ENCODE data around the gene ELMOD1.

The ELMOD1 gene

DNA sequence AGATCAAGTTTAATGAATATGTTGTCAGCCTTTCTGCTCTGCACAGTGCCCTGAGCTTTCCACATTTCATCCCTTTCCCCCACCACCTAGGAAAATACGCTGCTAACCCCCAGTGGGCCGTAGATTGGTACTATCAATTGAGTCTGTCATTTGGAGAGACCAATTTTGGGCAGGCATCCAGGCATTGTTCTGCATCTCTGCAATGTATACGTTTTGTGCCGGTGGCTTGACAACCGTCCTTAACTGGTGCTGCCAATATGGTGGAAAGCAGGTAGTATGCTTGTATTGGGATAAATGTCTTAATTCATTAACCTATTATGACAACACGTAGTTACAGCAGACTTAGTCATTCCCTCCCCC, 1.3 kb downstream of the ELMOD1 start:
- TF ChIP-seq, protein P1, sequence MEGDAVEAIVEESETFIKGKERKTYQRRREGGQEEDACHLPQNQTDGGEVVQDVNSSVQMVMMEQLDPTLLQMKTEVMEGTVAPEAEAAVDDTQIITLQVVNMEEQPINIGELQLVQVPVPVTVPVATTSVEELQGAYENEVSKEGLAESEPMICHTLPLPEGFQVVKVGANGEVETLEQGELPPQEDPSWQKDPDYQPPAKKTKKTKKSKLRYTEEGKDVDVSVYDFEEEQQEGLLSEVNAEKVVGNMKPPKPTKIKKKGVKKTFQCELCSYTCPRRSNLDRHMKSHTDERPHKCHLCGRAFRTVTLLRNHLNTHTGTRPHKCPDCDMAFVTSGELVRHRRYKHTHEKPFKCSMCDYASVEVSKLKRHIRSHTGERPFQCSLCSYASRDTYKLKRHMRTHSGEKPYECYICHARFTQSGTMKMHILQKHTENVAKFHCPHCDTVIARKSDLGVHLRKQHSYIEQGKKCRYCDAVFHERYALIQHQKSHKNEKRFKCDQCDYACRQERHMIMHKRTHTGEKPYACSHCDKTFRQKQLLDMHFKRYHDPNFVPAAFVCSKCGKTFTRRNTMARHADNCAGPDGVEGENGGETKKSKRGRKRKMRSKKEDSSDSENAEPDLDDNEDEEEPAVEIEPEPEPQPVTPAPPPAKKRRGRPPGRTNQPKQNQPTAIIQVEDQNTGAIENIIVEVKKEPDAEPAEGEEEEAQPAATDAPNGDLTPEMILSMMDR (IDR thresholded peaks at IDR 0.05; ENCODE audit: insufficient read depth, low read length), result no peak
- no peak overlapping the region for H3K4me3 ChIP-seq (replicated peaks; ENCODE audit: insufficient read depth, low read length)

DNA sequence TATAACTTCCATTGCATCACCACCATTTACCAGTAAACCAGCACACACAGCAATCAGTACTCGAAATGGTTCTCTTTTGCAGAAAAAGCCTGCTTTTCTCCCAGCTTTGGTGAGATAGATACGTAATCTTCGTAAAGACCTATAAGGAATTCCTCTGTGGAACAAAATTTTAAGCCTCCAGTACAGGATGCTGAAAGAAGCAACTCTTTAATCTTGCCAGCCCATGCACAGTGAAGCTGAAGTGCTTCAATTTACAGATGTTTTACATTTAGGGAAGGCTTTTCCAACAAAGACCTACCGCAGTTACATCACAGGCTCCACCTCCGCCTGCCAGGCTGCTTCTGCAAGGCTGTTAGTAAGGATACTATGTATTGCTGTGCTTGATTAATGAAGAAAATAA, 1.9 kb downstream of the ELMOD1 start:
- H3K4me3 ChIP-seq (replicated peaks; ENCODE audit: insufficient read depth, low read length), result no peak overlapping the region
- H3K27me3 ChIP-seq (ENCODE audit: insufficient read depth, poor library complexity, severe bottlenecking), result peaks cover 62% of the 10 kb centered on the region
- no peak for DNase-seq (ENCODE audit: low read depth in 1 of 2, low spot score in 1 of 2)
- H3K27ac ChIP-seq (replicated peaks), result no peak overlapping the region
- TF ChIP-seq SPI1 (IDR thresholded peaks at IDR 0.05; ENCODE audit: borderline replicate concordance, low read depth) (no peak), GABPA (IDR thresholded peaks at IDR 0.05; ENCODE audit: low read depth) (no peak), POLR2AphosphoS5 (IDR thresholded peaks at IDR 0.05; ENCODE audit: low read depth) (no peak)
- TF ChIP-seq, protein P2, sequence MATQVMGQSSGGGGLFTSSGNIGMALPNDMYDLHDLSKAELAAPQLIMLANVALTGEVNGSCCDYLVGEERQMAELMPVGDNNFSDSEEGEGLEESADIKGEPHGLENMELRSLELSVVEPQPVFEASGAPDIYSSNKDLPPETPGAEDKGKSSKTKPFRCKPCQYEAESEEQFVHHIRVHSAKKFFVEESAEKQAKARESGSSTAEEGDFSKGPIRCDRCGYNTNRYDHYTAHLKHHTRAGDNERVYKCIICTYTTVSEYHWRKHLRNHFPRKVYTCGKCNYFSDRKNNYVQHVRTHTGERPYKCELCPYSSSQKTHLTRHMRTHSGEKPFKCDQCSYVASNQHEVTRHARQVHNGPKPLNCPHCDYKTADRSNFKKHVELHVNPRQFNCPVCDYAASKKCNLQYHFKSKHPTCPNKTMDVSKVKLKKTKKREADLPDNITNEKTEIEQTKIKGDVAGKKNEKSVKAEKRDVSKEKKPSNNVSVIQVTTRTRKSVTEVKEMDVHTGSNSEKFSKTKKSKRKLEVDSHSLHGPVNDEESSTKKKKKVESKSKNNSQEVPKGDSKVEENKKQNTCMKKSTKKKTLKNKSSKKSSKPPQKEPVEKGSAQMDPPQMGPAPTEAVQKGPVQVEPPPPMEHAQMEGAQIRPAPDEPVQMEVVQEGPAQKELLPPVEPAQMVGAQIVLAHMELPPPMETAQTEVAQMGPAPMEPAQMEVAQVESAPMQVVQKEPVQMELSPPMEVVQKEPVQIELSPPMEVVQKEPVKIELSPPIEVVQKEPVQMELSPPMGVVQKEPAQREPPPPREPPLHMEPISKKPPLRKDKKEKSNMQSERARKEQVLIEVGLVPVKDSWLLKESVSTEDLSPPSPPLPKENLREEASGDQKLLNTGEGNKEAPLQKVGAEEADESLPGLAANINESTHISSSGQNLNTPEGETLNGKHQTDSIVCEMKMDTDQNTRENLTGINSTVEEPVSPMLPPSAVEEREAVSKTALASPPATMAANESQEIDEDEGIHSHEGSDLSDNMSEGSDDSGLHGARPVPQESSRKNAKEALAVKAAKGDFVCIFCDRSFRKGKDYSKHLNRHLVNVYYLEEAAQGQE (IDR thresholded peaks at IDR 0.05; ENCODE audit: insufficient replicate concordance, low read depth), result no peak
- TF ChIP-seq, protein P1 (IDR thresholded peaks at IDR 0.05; ENCODE audit: insufficient read depth, low read length), result no peak

More for the DNA sequence above, 1.3 kb downstream of the ELMOD1 start:
- no peak for DNase-seq (ENCODE audit: low read depth in 1 of 2, low spot score in 1 of 2)
- Histone ChIP-seq H3K27ac (replicated peaks) (no peak overlapping the region), H3K27me3 (ENCODE audit: insufficient read depth, poor library complexity, severe bottlenecking) (peaks cover 59% of the 10 kb centered on the region)

DNA sequence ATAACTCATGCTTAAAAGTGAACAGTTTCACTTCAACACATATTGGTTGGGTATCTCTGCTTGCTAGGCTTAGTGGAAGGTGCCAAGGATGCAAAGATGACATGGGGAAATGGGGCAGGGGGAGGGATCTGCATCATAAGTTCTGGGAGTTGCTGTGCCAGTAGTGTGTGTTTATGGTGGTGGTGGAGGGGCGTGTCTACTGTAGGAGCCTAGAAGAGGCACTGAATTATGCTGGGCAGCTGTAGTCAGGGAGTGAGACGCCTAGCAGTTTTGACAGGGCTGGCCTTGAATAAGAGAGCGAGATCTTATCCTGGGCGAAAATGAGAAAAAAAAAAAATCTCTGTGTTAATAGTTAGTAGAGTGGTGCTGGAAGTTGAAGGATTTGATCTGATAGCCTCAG, 3.0 kb downstream of the ELMOD1 start:
- Histone ChIP-seq H3K4me3 (replicated peaks; ENCODE audit: insufficient read depth, low read length) (no peak overlapping the region), H3K27me3 (ENCODE audit: insufficient read depth, poor library complexity, severe bottlenecking) (peaks cover 58% of the 10 kb centered on the region), H3K27ac (replicated peaks) (no peak overlapping the region)
- no peak for DNase-seq (ENCODE audit: low read depth in 1 of 2, low spot score in 1 of 2)
- TF ChIP-seq SPI1 (IDR thresholded peaks at IDR 0.05; ENCODE audit: borderline replicate concordance, low read depth) (no peak), GABPA (IDR thresholded peaks at IDR 0.05; ENCODE audit: low read depth) (no peak), POLR2AphosphoS5 (IDR thresholded peaks at IDR 0.05; ENCODE audit: low read depth) (no peak)
- TF ChIP-seq, protein P1 (IDR thresholded peaks at IDR 0.05; ENCODE audit: insufficient read depth, low read length), result no peak
- TF ChIP-seq, protein P2 (IDR thresholded peaks at IDR 0.05; ENCODE audit: insufficient replicate concordance, low read depth), result no peak

DNA sequence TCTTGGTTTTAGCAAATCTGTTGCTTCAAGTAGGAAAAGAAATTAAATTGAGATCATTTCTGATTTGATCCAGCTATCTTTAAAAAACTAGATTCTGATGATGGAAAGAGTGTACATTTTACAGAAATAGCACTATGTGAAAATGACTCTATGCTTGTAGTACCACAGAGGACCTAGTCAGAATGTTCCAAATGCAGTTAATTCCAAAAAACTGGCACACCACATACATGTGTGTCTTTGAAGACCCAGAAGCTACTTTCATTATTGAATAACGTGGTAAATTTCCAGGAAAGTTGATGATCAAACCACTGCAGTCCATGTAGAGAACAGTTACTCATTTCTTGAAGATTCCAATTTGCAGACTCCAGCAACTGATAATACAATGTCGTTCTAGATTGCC, 3.8 kb downstream of the ELMOD1 start:
- no peak overlapping the region for H3K4me3 ChIP-seq (replicated peaks; ENCODE audit: insufficient read depth, low read length)
- no peak for DNase-seq (ENCODE audit: low read depth in 1 of 2, low spot score in 1 of 2)
- H3K27me3 ChIP-seq (ENCODE audit: insufficient read depth, poor library complexity, severe bottlenecking), result peaks cover 54% of the 10 kb centered on the region
- H3K27ac ChIP-seq (replicated peaks), result no peak overlapping the region
- TF ChIP-seq GABPA (IDR thresholded peaks at IDR 0.05; ENCODE audit: low read depth) (no peak), SPI1 (IDR thresholded peaks at IDR 0.05; ENCODE audit: borderline replicate concordance, low read depth) (no peak), POLR2AphosphoS5 (IDR thresholded peaks at IDR 0.05; ENCODE audit: low read depth) (no peak)
- TF ChIP-seq, protein P2 (IDR thresholded peaks at IDR 0.05; ENCODE audit: insufficient replicate concordance, low read depth), result no peak
- TF ChIP-seq, protein P1 (IDR thresholded peaks at IDR 0.05; ENCODE audit: insufficient read depth, low read length), result no peak
